ENCODE data around the gene LLGL2.
"Not testable (repeated sequence)": the region's sequence is repeated elsewhere in the genome, so short reads cannot be mapped to it uniquely, and the experiment has no call there.

Gene LLGL2

DNA sequence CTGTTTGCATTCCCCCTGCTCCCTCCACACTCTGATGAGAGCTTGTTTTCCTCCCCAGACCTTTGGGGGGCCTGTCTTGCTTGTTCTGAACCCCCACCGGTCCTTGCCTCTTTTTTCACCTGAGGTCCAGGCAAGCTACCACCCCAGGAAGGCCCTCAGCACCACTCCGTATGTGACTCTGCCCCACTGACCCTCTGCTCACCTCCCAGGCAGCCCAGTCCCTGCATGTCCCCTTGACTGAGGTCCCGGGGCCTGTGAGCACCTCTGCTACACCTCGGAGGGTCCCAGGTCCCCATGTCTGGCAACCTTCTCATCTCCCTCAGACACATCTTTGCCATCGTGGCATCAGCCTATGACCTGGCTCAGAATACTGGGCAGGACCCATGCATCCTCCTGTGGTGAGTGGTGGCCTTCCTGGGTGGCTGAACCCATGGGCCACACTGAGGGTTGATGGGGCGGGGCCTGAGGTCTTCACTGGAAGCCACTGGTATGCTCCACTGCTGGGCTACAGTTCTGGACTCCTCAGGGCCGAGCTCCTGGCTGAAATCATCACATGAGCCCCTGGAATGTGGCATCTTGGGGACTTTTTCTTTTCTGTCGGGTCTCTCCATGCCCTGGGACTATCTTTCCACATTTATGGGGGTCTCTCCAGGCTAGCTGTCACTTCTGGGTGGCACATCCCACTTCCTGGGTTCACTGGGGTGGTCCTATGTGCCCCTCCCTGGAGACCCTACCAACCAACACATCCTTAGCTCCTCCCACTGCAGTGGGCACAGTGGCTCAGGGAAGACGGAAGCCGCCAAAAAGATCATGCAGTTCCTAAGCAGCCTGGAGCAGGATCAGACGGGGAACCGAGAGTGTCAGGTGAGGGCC lies 65.6 kb downstream of the LLGL2 start:
- no peak for DNase-seq (ENCODE audit: low read depth)

DNA sequence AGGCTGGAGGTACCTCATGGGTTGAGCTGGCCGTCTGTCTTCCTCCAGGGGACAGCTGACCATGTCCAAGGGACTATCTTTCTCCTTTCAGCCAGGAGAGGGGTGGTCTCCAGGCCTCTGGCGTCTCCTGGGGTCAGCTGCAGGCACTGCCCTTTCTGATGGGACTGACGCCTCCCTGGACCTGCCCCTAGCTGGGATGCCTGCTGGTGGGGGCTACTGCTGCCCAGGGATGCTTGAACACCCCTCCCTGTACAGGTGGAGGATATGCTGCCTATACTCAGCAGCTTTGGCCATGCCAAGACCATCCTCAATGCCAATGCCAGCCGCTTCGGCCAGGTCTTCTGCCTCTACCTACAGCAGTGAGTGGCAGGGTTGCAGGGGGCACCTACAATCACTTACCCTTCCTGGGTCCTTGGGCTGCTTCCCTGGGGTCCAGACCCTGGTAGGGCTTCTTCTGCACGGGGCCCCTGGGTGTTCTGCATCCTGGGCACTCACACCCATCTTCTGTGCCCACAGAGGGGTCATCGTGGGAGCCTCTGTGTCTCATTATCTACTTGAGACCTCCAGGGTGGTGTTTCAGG lies 66.3 kb downstream of the LLGL2 start:
- DNase-seq (ENCODE audit: low read depth): no peak

DNA sequence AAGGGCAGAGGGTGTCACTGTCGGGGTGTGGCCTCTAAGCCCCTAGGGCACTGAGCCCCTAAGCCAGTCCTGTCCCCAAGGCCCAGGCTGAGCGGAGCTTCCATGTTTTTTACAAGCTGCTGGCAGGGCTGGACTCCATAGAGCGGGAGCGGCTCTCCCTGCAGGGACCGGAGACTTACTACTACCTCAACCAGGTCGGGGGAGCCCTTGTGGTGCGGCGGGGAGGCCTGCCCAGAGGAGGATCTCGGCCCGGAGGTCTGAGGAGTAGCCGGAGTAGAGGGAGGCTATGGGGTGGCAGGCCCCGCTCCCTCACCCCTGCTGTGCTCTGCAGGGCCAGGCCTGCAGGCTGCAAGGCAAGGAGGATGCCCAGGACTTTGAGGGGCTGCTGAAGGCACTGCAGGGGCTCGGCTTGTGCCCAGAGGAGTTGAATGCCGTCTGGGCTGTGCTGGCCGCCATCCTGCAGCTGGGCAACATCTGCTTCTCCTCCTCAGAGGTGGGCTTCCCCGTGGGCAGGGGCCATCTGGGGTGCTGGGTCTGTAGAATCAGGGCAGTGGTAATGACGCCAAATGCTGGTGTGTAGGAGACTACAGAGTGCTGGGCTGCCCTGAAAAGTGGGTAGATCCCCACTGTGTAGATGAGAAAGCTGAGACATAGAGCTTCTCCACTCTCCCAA lies 67.0 kb downstream of the LLGL2 start:
- no peak for DNase-seq (ENCODE audit: low read depth)

DNA sequence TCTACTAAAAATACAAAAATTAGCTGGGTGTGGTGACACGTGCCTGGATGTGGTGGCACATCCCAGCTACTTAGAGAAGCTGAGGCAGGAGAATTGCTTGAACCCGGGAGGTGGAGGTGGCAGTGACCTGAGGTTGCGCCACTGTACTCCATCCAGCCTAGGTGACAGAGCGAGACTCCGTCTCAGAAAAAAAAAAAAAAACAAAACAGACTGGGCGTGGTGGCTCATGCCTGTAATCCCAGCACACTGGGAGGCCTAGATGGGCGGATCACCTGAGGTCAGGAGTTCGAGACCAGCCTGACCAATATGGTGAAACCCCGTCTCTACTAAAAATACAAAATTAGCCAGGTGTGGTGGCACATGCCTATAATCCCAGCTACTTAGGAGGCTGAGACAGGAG lies 67.9 kb downstream of the LLGL2 start:
- DNase-seq (ENCODE audit: low read depth): not testable (repeated sequence)

DNA sequence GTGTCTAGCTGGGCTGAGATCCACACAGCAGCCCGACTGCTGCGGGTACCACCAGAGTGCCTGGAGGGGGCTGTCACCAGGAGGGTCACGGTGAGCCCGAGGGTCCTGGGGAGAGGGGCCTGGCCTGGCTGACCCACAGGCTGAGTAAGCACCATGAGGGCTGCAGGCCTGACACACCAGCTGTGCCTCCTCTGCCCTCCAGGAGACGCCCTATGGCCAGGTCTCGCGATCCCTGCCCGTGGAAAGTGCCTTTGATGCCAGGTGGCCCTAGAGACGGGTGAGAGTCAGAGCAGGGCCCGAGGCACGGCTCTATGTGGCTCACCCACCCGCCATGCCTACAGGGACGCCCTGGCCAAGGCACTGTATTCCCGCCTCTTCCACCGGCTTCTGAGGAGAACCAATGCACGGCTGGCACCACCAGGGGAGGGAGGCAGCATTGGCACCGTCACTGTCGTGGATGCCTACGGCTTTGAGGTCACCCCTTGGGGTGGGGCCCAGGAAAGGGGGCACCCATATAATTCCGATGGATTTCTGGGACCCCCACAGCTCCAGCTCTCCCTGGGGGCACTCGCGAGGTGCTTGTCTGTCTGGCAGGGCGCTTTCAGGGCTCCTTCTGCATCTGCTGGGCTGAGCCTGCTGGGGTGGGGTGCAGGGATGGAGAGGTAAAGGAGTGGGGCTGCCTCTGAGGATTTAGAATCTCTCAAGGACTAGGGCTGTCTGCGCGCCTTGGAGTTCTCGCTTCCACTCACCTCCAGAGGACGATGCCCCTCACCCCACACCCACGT lies 69.2 kb downstream of the LLGL2 start:
- DNase-seq (ENCODE audit: low read depth): no peak

DNA sequence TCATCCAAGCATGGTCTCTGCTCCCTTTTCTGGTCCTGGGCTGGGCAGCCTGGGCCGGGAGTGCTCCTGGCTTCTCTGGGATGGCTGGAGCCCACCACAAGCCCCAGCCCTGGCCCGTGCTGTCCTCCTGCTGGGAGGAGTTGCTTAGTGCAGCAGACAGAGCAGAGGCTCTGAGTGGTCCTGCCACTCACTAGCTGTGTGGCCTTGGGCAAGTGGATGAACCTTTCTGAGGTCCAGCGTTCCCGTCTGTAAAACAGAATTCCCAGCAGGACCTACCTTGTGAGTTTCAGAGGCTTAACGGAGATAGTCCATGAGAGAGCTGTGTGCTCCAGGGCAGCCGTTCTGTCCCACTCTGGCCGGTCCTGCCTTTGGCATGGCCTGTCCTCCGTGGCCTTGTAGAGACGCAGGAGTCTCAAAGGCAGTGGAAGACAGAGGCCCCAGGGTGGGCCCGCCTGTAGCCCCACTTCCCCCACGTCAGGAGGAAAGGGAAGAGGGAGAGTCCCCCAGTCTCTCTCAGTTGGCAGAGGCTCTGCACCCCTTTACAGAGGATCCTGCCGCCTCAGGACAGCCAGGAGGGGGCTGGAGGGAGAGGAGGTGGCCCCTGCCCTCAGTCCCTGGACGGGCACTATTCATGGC lies 69.9 kb downstream of the LLGL2 start:
- DNase-seq (ENCODE audit: low read depth): no peak

DNA sequence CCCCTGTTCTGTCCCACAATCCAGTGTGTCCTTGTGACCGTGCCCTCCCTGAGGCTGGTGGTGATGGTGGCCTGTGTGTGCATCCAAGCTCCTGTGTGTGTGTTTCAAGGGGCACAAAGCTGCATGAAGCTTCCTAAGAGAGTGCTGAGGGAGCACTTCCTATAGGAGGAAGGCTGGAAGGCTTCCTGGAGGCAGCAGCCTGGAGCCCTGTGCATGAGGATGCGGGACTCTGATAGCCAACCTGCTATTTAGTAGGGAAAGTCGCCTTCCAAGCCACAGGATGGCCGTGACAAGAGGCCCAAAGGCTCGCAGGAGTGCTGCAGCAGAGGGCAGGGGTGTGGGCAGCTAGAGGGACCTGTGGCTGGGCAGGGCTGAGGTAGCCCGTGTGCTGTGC lies 70.4 kb downstream of the LLGL2 start:
- no peak for DNase-seq (ENCODE audit: low read depth)

DNA sequence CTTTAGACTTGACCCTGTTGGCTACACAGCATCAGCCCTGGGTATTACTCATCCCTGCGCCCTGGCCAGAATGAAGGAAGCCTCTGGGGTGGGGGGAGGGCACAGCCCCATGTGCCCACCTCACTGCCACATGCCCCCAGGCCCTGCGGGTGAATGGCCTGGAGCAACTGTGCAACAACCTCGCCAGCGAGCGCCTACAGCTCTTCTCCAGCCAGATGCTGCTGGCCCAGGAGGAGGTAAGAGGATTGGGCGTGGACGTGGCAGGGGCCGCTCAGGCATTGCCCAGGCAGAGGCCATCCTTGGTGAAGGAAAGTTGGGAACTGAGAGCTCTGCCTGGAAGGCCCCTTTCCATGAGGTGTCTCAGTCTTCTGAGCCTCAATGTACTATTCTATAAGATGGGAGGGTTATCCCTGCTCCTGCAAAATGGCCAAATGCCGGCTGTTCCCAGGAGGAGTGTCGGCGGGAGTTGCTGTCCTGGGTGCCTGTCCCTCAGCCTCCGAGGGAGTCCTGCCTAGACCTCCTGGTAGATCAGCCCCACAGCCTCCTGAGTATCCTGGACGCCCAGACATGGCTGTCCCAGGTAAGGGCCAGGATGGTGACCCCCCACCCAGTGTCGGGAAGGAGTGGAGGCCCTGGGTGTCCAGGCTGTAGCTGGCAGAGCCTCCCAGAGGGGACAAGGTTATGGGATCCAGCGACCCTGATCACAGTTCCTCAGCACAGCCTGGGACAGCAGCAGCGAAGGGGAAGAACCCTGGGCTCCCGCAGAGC lies 71.0 kb downstream of the LLGL2 start:
- no peak for DNase-seq (ENCODE audit: low read depth)

DNA sequence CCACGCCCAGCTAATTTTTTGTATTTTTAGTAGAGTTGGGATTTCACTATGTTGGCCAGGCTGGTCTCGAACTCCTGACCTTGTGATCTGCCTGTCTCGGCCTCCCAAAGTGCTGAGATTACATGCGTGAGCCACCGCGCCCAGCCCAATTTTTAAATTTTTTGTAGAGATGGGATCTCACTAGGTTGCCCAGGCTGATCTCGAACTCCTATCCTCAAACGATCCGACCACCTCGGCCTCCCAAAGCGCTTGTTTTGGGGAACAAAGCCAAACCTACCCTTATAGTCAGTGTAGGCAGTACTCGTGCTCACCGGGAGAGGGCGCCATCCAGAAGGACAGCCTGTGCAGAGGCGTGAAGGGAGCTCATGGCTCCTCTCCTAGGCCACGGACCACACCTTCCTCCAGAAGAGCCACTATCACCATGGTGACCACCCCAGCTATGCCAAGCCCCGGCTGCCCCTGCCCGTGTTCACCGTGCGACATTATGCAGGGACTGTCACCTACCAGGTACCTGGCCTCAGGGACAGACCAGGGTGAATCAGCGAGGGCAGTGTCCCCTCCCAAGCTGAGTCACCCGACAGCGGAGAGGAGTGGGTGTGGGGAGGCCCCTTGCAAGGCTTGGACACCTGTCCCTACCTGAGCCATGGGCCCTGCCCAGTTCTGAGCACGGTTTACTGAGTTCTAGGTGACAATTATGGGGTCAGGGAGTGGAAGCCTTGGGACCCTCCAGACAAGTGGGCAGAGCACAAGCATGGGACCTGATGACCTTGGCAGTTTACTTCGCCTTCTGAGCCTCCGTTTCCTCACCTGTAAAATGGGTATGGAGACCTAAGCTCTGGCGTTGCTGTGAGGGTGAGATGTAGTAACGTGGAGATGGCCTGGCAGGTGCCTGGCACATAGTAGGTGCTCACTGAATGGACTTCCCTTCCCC lies 75.8 kb downstream of the LLGL2 start:
- peak; percentile 26 for DNase-seq (ENCODE audit: low read depth)

DNA sequence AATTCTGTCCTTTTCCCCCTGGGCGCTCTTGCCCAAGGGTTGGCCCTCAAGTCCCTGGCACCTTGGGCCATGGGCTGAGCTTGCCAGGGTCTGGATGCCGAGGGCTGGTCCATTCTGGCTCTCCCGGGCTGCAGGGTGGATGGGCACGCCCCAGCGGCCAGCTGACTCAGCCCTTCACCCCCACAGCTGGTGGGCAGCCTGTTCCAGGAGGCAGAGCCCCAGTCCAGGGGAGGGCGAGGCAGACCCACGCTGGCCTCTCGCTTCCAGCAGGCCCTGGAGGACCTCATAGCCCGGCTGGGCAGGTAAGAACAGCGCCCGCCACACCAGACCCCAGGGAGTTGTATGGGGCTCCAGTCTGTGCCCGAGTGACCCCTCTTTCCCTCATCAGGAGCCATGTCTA lies 77.1 kb downstream of the LLGL2 start:
- DNase-seq (ENCODE audit: low read depth): no peak

DNA sequence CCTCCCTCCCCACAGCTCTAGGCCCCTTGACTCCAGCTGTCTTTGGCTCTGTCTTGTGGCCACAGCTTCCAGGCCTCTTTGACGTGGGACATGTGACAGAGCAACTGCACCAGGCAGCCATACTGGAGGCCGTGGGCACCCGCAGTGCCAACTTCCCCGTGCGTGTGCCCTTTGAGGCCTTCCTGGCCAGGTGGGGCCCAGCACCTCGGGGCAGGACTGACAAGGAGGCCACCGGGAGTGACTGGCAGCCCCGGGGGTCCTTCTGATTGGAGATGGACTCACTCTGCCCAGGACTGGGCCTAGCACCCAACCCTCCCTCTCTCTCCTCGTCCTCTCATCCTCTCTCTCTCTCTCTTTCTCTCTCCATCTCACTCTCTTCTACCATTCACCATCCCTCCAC lies 77.6 kb downstream of the LLGL2 start:
- no peak for DNase-seq (ENCODE audit: low read depth)

DNA sequence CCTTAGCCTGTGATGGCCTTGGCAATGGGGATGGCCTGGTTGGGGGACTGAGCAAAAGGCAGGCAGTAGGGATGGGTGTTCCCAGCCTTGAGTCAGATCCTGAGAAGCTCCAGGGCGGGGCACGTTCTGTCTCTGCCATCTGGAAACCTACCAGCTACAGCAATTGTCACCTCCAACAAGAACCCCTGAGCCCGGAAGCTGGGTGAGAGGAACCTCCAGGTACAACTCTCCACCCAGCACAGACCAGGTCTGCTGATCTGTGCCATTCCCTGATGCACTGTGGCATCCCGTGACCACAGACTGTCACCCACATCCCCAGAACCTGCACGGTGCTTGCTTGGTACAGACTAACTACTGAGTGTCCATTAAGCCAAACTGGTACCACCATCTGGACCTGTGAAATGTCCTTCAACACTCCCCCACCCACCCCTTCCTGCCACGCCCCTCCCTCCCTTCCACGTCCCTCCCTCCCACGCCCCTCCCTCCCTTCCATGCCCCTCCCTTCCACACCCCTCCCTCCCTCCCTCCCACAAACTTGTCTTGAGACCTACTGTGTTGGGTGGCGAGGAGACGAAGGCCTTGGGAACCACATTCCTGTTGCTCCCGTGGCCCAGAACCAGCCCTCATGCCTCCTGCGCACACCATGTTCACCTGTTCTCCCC lies 78.7 kb downstream of the LLGL2 start:
- DNase-seq (ENCODE audit: low read depth): no peak

DNA sequence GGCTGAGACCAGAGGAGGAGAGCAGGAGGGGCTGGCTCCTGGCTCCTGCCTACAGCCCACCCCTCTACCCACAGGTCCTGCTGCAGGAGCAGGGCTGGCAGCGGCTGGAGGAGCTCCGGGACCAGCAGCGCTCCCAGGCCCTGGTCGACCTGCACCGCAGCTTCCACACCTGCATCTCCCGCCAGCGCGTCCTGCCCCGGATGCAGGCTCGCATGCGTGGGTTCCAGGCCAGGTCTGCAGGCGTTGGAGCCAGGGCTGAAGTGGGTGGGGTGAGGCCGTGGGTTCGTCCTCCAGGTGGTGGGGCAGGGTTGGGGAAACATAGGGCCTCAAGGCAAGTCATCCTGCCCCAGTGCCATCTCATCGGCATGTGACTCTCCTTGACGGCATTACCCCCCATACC lies 80.3 kb downstream of the LLGL2 start:
- no peak for DNase-seq (ENCODE audit: low read depth)

DNA sequence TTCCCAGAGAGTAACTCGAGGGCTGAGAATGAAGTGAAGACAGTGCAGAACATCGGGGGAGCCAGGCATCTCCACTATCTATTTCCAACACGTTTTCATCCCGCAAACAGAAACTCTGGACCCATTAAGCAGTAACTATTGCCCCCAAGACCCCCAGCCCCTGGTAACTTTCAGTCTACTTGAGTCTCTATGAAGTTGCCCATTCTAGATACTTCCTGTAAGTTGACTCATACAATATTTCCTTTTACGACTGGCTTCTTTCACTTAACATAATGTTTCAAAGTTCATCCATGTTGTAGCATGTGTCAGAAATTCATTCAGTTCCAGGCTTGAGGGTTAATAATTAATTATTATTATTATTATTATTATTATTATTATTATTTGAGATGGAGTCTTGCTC lies 81.6 kb downstream of the LLGL2 start:
- DNase-seq (ENCODE audit: low read depth): no peak

DNA sequence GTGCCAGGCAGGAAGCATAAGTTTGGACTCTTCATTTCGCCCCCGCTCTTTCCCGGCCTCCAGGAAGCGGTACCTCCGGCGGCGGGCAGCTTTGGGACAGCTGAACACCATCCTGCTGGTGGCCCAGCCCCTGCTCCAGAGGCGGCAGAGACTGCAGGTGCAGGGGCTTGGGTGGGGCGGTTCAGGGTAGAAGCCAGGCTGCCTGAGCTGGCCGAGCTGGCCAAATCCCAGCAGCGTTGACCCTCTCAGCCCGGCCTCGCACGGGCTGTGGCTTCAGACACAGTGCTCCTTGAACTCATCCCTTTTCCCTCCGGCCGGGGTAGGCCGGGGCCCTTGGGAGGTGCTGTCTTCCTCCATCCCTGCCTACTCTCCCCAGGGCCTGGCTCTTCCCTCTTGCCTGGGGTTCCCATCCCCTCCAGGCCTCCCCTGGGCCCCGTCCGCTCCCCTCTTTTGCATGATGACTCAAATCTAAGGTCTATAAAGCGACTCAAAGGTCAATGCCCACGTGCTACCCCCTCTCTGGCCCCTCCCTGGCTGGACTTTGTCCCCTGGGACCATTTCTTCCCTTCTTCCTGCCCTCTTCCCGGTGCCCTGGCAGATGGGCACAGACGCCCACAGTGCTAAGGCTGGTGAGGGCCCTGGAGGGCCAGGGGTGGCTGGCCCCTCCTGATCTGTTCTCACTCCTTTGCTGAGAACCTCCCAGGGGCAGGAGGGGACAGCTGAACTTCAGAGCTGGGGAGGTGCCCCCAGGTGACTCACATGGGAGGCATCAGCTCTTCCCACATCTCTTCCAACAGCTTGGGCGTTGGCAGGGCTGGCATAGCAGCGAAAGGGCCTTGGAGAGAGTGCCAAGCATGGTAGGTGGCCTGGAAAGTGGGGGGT lies 84.8 kb downstream of the LLGL2 start:
- DNase-seq (ENCODE audit: low read depth): no peak

DNA sequence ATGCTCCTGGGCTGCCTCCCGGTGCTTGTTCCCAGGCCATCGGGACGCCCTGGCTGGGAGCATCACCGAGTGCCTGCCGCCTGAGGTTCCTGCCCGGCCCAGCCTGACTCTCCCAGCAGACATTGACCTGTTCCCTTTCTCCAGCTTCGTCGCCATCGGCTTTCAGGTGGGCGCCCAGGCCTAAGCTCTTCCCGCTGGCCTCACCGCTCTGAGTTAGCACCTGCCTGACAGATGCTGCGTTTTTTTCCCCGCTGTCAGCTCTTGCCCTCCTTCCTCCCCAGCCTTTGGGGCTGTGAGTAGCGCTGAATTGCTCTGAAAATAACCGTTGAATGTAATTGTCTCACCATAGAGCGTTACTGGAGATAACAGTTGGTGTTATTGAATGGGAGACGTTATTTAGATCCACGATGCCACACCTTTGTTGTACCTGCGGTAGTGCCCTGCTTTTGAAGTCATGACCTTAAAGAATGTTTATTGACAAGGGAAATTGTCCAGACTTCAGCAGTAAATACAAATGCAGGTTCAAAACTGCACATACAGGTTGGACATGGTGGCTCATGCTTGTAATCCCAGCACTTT lies 86.4 kb downstream of the LLGL2 start:
- DNase-seq (ENCODE audit: low read depth): no peak

DNA sequence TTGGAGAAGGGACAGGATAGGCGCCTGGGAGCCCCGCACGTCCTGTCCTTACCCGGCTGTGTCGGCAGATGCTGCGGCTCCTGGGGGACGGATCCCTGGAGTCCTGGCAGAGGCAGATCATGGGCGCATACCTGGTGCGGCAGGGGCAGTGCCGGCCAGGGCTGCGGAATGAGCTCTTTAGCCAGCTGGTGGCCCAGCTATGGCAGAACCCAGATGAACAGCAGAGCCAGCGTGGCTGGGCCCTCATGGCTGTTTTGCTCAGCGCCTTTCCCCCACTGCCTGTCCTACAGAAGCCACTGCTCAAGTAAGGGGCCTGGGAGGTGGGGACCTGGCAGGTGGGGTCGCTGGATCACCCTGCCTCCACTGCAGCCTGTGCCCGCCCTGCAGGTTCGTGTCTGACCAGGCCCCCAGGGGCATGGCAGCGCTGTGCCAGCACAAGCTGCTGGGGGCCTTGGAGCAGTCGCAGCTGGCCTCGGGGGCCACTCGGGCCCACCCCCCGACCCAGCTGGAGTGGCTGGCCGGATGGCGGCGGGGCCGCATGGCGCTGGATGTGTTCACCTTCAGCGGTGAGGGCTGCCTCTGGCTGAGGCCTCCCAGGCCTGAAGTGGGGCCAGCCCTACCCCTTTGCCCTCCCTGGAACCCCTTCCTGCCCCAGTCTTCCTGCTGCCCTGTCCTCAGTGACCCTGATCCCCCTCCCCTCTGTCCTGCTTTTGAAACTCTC lies 87.6 kb downstream of the LLGL2 start:
- DNase-seq (ENCODE audit: low read depth): no peak
